H1 (cell line): ENCODE measurements around the gene ZDHHC20. TPM values are rescaled to one million over a fixed set of nuclear protein-coding genes. Genes with fewer than 3 reads are reported as not detected.

Source experiments
- CTCF ChIA-PET: fragments of 300-600 bp; sonication (Branson Sonifier 250); formaldehyde crosslinking; loops from one replicate; lab custom pipeline; 2021; ENCODE audit not compliant: partially characterized antibody; lab: Charles Lee
- POLR2A ChIA-PET: fragments of 300-600 bp; sonication (Branson Sonifier 250); formaldehyde crosslinking; loops from one replicate; lab custom pipeline; 2021; ENCODE audit warnings: inconsistent platforms; ENCODE audit not compliant: partially characterized antibody; lab: Charles Lee
- DNase-seq, 2 experiments: peaks; one replicate each; pipeline versions ENCODE4 v3.0.0 to v3.0.0-alpha.2; 2010 to 2022; ENCODE audit warnings: low spot score in 2 of 2, low read depth in 1 of 2, mixed read lengths in 1 of 2
- FAIRE-seq: peaks from 2 replicates; lab custom pipeline; 2011; peaks lifted over from hg19 to GRCh38; lab: Jason Lieb, UNC
- H2AFZ ChIP-seq: 2 replicates; pipeline ENCODE4 v1.8.1; 2012; ENCODE audit warnings: low read length, inconsistent platforms
- H2AK5ac ChIP-seq: 2 replicates; pipeline ENCODE4 v1.6.1; 2013; ENCODE audit warnings: low read depth, low read length
- H2BK120ac ChIP-seq: replicated peaks from 2 replicates; pipeline ENCODE3; 2013; ENCODE audit warnings: low read depth, low read length, inconsistent platforms
- H2BK12ac ChIP-seq: 2 replicates; pipeline ENCODE4 v1.6.1; 2013; ENCODE audit warnings: low read depth, low read length
- H2BK15ac ChIP-seq: 2 replicates; pipeline ENCODE4 v1.6.1; 2013; ENCODE audit warnings: low read length
- H2BK20ac ChIP-seq: 2 replicates; pipeline ENCODE4 v1.6.1; 2013; ENCODE audit warnings: low read length
- H2BK5ac ChIP-seq: 2 replicates; pipeline ENCODE4 v1.6.1; 2013; ENCODE audit warnings: low read depth, low read length
- H3K14ac ChIP-seq: 2 replicates; pipeline ENCODE4 v1.6.1; 2013; ENCODE audit warnings: inconsistent platforms; ENCODE audit not compliant: insufficient read length
- H3K18ac ChIP-seq: 2 replicates; pipeline ENCODE4 v1.6.1; 2013; ENCODE audit warnings: low read length; ENCODE audit errors: extremely low read depth
- H3K23ac ChIP-seq: 2 replicates; pipeline ENCODE4 v1.6.1; 2013; ENCODE audit warnings: inconsistent platforms; ENCODE audit not compliant: insufficient read length
- H3K23me2 ChIP-seq: 2 replicates; pipeline ENCODE4 v1.6.1; 2013; ENCODE audit warnings: low read depth, low read length
- H3K27ac ChIP-seq: 2 replicates; pipeline ENCODE4 v1.6.1; 2011; ENCODE audit warnings: low read depth, low read length, inconsistent platforms
- H3K27me3 ChIP-seq, 4 experiments: replicated peaks in 1 of 4; 1 replicate in 1 of 4; 2 replicates in 3 of 4; pipeline versions ENCODE4 v1.6.1 to v1.8.1; 2011 to 2013; ENCODE audit warnings: low read length in 3 of 4, mild to moderate bottlenecking in 3 of 4, inconsistent platforms in 2 of 4, mixed read lengths in 2 of 4, moderate library complexity in 1 of 4; ENCODE audit not compliant: control insufficient read depth in 3 of 4, insufficient read depth in 3 of 4; ENCODE audit errors: extremely low read depth in 1 of 4
- H3K36me3 ChIP-seq, 4 experiments: 2 replicates each; pipeline versions ENCODE4 v1.6.1 to v1.8.1; 2011 to 2013; ENCODE audit warnings: mild to moderate bottlenecking in 4 of 4, low read length in 3 of 4, moderate library complexity in 2 of 4, control low read depth in 1 of 4, inconsistent platforms in 1 of 4; ENCODE audit not compliant: insufficient read depth in 4 of 4, control insufficient read depth in 2 of 4
- H3K4ac ChIP-seq: replicated peaks from 2 replicates; pipeline ENCODE3; 2013; ENCODE audit warnings: low read length, low read depth, mixed read lengths, inconsistent platforms; ENCODE audit not compliant: insufficient read length
- H3K4me1 ChIP-seq, 4 experiments: replicated peaks in 1 of 4; 1 replicate in 1 of 4; 2 replicates in 3 of 4; pipeline versions ENCODE4 v1.6.1 to v1.8.1; 2011 to 2013; ENCODE audit warnings: low read length in 3 of 4, inconsistent platforms in 2 of 4, mixed read lengths in 1 of 4; ENCODE audit not compliant: insufficient read depth in 4 of 4, control insufficient read depth in 3 of 4
- H3K4me2 ChIP-seq, 2 experiments: 2 replicates each; pipeline versions ENCODE4 v1.6.1 to v1.8.1; 2011 to 2013; ENCODE audit warnings: low read depth in 2 of 2, low read length in 2 of 2, control low read depth in 1 of 2, inconsistent platforms in 1 of 2, mild to moderate bottlenecking in 1 of 2; ENCODE audit not compliant: insufficient read depth in 1 of 2
- H3K4me3 ChIP-seq, 4 experiments: fragments of 200-600, 300-600 bp in 1 of 4; sonication (generic), shearing (Covaris generic), sonication (Bioruptor Twin) in 1 of 4; 2 replicates each; pipeline versions ENCODE4 v1.5.1 to v1.8.1; 2011 to 2016; ENCODE audit warnings: low read length in 4 of 4, low read depth in 3 of 4, control low read depth in 2 of 4, inconsistent platforms in 2 of 4, mild to moderate bottlenecking in 2 of 4, mixed read lengths in 1 of 4, moderate library complexity in 1 of 4; ENCODE audit not compliant: insufficient read depth in 2 of 4; ENCODE audit errors: extremely low read depth in 1 of 4
- H3K56ac ChIP-seq: replicated peaks from 2 replicates; pipeline ENCODE3; 2013; ENCODE audit warnings: low read depth, mild to moderate bottlenecking, mixed read lengths, low read length, inconsistent platforms; ENCODE audit not compliant: insufficient read length
- H3K79me1 ChIP-seq: 2 replicates; pipeline ENCODE4 v1.6.1; 2013; ENCODE audit warnings: low read depth, low read length, control low read depth
- H3K79me2 ChIP-seq, 2 experiments: 2 replicates each; pipeline versions ENCODE4 v1.6.1 to v1.8.1; 2012 to 2013; ENCODE audit warnings: low read length in 2 of 2, mild to moderate bottlenecking in 2 of 2, inconsistent platforms in 1 of 2; ENCODE audit not compliant: insufficient read depth in 2 of 2, control insufficient read depth in 1 of 2
- H3K9ac ChIP-seq, 4 experiments: replicated peaks in 1 of 4; 1 replicate in 1 of 4; 2 replicates in 3 of 4; pipeline versions ENCODE4 v1.6.1 to v1.8.1; 2011 to 2013; ENCODE audit warnings: low read depth in 3 of 4, low read length in 3 of 4, control low read depth in 2 of 4, mild to moderate bottlenecking in 2 of 4, moderate library complexity in 2 of 4, inconsistent platforms in 1 of 4; ENCODE audit errors: extremely low read depth in 1 of 4
- H3K9me3 ChIP-seq, 2 experiments: 2 replicates each; pipeline versions ENCODE4 v1.6.1 to v1.8.1; 2012 to 2013; ENCODE audit warnings: mild to moderate bottlenecking in 2 of 2, moderate library complexity in 2 of 2, control low read depth in 1 of 2, inconsistent platforms in 1 of 2, low read depth in 1 of 2, low read length in 1 of 2, mixed read lengths in 1 of 2; ENCODE audit not compliant: insufficient read depth in 2 of 2
- H4K20me1 ChIP-seq, 2 experiments: replicated peaks in 1 of 2; 2 replicates each; pipeline versions ENCODE3 to v1.8.1; 2011 to 2013; ENCODE audit warnings: inconsistent platforms in 2 of 2, low read length in 2 of 2, mild to moderate bottlenecking in 1 of 2; ENCODE audit not compliant: insufficient read depth in 2 of 2, control insufficient read depth in 1 of 2
- H4K5ac ChIP-seq: 2 replicates; pipeline ENCODE4 v1.6.1; 2013; ENCODE audit warnings: low read length, low read depth, mixed read lengths, inconsistent platforms; ENCODE audit not compliant: insufficient read length
- H4K8ac ChIP-seq: 2 replicates; pipeline ENCODE4 v1.8.0; 2013; ENCODE audit warnings: mild to moderate bottlenecking, moderate library complexity, low read length, inconsistent platforms; ENCODE audit not compliant: insufficient read depth; ENCODE audit errors: extremely low read depth
- H4K91ac ChIP-seq: replicated peaks from 2 replicates; pipeline ENCODE3; 2013; ENCODE audit warnings: low read length, mixed read lengths, inconsistent platforms; ENCODE audit not compliant: insufficient read length
- BACH1 ChIP-seq: IDR thresholded peaks from 2 replicates; pipeline ENCODE4 v1.6.1; 2012; ENCODE audit warnings: low read length, improper control_type of control experiment
- CBX8 ChIP-seq: fragments of 300-800, 300-1000 bp; sonication (generic); IDR thresholded peaks from 2 replicates; pipeline ENCODE4 v1.7.1; 2016; ENCODE audit warnings: low read depth, low read length, borderline replicate concordance
- CHD2 ChIP-seq: IDR thresholded peaks from 2 replicates; pipeline ENCODE4 v1.6.1; 2012; ENCODE audit warnings: low read length, improper control_type of control experiment
- HDAC6 ChIP-seq: IDR thresholded peaks from one replicate; pipeline ENCODE4 v1.7.1; 2012; ENCODE audit warnings: low read depth, mild to moderate bottlenecking, inconsistent platforms, low read length, moderate library complexity
- JUND ChIP-seq: IDR thresholded peaks from 2 replicates; pipeline ENCODE4 v1.6.1; 2011; ENCODE audit warnings: mild to moderate bottlenecking, improper control_type of control experiment, low read length
- NRF1 ChIP-seq: IDR thresholded peaks from 2 replicates; pipeline ENCODE4 v1.6.1; 2011; ENCODE audit warnings: mild to moderate bottlenecking, low read depth, low read length, improper control_type of control experiment
- PHF8 ChIP-seq: fragments of 200-600 bp; sonication (generic); conservative IDR thresholded peaks from 2 replicates; pipeline ENCODE4 v1.7.1; 2012; ENCODE audit warnings: low read depth, mild to moderate bottlenecking, inconsistent platforms, low read length, moderate library complexity
- RBBP5 ChIP-seq: IDR thresholded peaks from 2 replicates; pipeline ENCODE4 v1.7.1; 2012; ENCODE audit warnings: low read depth, mild to moderate bottlenecking, inconsistent platforms, low read length, moderate library complexity, borderline replicate concordance
- RNF2 ChIP-seq: fragments of 200-900, 300-1000 bp; sonication (generic); IDR thresholded peaks from 2 replicates; pipeline ENCODE4 v1.7.1; 2016; ENCODE audit warnings: borderline replicate concordance, low read depth, mild to moderate bottlenecking, antibody characterized with exemption, low read length; ENCODE audit not compliant: poor library complexity, severe bottlenecking; ENCODE audit errors: missing control alignments
- SAP30 ChIP-seq: fragments of 300-600 bp; sonication (generic); IDR thresholded peaks from 2 replicates; pipeline ENCODE4 v1.7.1; 2012; ENCODE audit warnings: low read length, moderate library complexity, mild to moderate bottlenecking, inconsistent platforms; ENCODE audit not compliant: insufficient read depth, insufficient replicate concordance
- SIN3A ChIP-seq, 2 experiments: IDR thresholded peaks in 1 of 2; conservative IDR thresholded peaks in 1 of 2; 2 replicates each; pipeline ENCODE4 v1.6.1; 2011 to 2012; ENCODE audit warnings: low read length in 2 of 2, improper control_type of control experiment in 1 of 2, low read depth in 1 of 2, mild to moderate bottlenecking in 1 of 2
- SIRT6 ChIP-seq: IDR thresholded peaks from one replicate; pipeline ENCODE4 v1.7.1; 2012; ENCODE audit warnings: low read length, inconsistent platforms
- SP1 ChIP-seq: IDR thresholded peaks from 2 replicates; pipeline ENCODE4 v1.6.1; 2011; ENCODE audit warnings: low read depth, low read length
- SRF ChIP-seq: IDR thresholded peaks from 2 replicates; pipeline ENCODE4 v1.6.1; 2011; ENCODE audit warnings: mild to moderate bottlenecking, low read depth, low read length, moderate library complexity
- TAF1 ChIP-seq: IDR thresholded peaks from 2 replicates; pipeline ENCODE4 v1.6.1; 2011; ENCODE audit warnings: mild to moderate bottlenecking, low read depth, low read length
- WGBS, 2 experiments: shearing (Covaris generic) in 1 of 2; methylation state at CpG; one replicate each; pipeline versions ENCODE4 v1.1.6 to v1.1.7; 2013 to 2015; ENCODE audit warnings: low lambda C conversion rate in 2 of 2, mixed read lengths in 2 of 2, inconsistent platforms in 1 of 2, low coverage in 1 of 2, missing lambda C conversion rate in 1 of 2; ENCODE audit not compliant: insufficient replicate concordance in 2 of 2, insufficient coverage in 1 of 2, insufficient read length in 1 of 2; ENCODE audit errors: extremely low coverage in 1 of 2, missing lambda C conversion rate in 1 of 2; 5-methylcytosine and 5-hydroxymethylcytosine counted together
- polyA plus RNA-seq, 7 experiments: library from polyadenylated mRNA; depleted of rRNA in 3 of 7; stranded (reverse) in 5 of 7; unstranded in 2 of 7; fragments of >200 nt in 5 of 7; fragments of 200-250 nt in 2 of 7; gene quantifications; 1 replicate in 5 of 7; 2 replicates in 1 of 7; 4 replicates in 1 of 7; pipeline versions ENCODE4 v1.2.1 to v1.2.3, GENCODE V29; 2011 to 2013; ENCODE audit warnings: missing spikeins in 2 of 7, mixed read lengths in 2 of 7
- total RNA-seq: library from RNA; stranded (reverse); fragmentation: NEBNext Ultra II Directional; extraction: Animal tissue kit (Norgen Biotek cat#: 25700); gene quantifications from 2 replicates; pipeline ENCODE4 v1.2.1, GENCODE V29; 2021

ZDHHC20 gene
- total and polyA plus RNA-seq, 2 of the 8 experiments (the other 6 are each of a cell fraction or from before 2014, with no cell fraction given): 16.4 to 89.0 TPM

DNA sequence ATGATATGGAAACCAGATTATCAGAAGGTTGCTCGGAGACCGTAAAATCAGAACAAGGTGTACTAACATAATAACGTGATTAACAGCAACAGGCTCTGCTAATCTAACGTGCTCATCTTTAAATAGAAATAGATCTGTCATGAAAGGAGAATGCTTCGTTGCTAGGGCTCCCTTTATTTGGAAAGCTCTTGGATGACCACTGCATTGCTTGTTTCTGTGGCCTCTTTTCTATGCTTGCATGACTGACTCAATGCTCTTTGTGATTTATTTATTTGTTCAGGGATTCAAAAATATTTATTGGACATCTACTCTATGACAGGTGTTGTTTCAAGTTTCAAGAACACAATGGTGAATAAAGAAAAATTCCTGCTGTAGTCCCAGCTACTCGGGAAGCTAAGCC, 22.3 kb upstream of the ZDHHC20 start:
- no peak overlapping the region for H3K4me3 ChIP-seq
- no peak overlapping the region for H2BK5ac ChIP-seq
- no peak overlapping the region for H4K5ac ChIP-seq
- TF ChIP-seq BACH1: no peak
- no peak for TF ChIP-seq CBX8
- TF ChIP-seq SIRT6: no peak
- no peak for TF ChIP-seq JUND
- TF ChIP-seq SP1: no peak
- no peak for TF ChIP-seq SIN3A (conservative IDR thresholded peaks at IDR 0.05 in 1 of 2, IDR thresholded peaks at IDR 0.05 in 1 of 2; ENCODE audit: low read depth in 1 of 2, low read length in 2 of 2)
- no peak for TF ChIP-seq RNF2
- no peak for TF ChIP-seq SRF
- TF ChIP-seq NRF1: no peak
- no peak for TF ChIP-seq RBBP5
- TF ChIP-seq HDAC6: no peak
- TF ChIP-seq CHD2: no peak
- TF ChIP-seq SAP30: no peak
- TF ChIP-seq PHF8: no peak
- TF ChIP-seq TAF1: no peak
- no peak overlapping the region for H3K4ac ChIP-seq
- H4K8ac ChIP-seq: no peak overlapping the region
- no peaks in the 10 kb centered on the region for H3K27me3 ChIP-seq
- no peak overlapping the region for H3K18ac ChIP-seq
- H3K79me1 ChIP-seq: no peaks in the 10 kb centered on the region
- no peak overlapping the region for H2BK20ac ChIP-seq
- no peaks in the 10 kb centered on the region for H3K36me3 ChIP-seq
- ChIA-PET CTCF (interaction anchor here (0.9 to 5.7 kb wide), 2 partner anchors 184 to 239 kb away, joined by 3 to 74 read pairs; no protein-coding TSS in a partner anchor), POLR2A (no interaction called here)
- no peaks in the 10 kb centered on the region for H4K20me1 ChIP-seq
- H2AK5ac ChIP-seq: no peak overlapping the region
- H3K56ac ChIP-seq: no peak overlapping the region
- H3K23ac ChIP-seq: no peak overlapping the region
- no peak overlapping the region for H3K9ac ChIP-seq
- no peak overlapping the region for H2BK120ac ChIP-seq
- no peak for FAIRE-seq
- H3K79me2 ChIP-seq: no peaks in the 10 kb centered on the region
- no peak overlapping the region for H3K4me2 ChIP-seq
- no peak overlapping the region for H2BK12ac ChIP-seq
- H3K4me1 ChIP-seq: 0 out of 7 replicates have a peak, but pooled peaks cover 0 to 2% (median 0%) of the 10 kb centered on the region in 4 experiments
- no peak overlapping the region for H2AFZ ChIP-seq
- H3K23me2 ChIP-seq: no peaks in the 10 kb centered on the region
- no peak for DNase-seq
- H3K9me3 ChIP-seq: no peaks in the 10 kb centered on the region
- no peak overlapping the region for H3K14ac ChIP-seq
- 90% methylated on average over 6 of the region's 6 CpGs; no CpG with 5 or more reads in 1 of the 2 experiments for WGBS, 2 experiments
- no peak overlapping the region for H4K91ac ChIP-seq
- no peak overlapping the region for H3K27ac ChIP-seq
- no peak overlapping the region for H2BK15ac ChIP-seq
